ENCODE data around the gene SCNN1G. TPM values are rescaled to one million over a fixed set of nuclear protein-coding genes. Genes with fewer than 3 reads are reported as not detected.

SCNN1G gene
- total and polyA plus RNA-seq, 2 experiments from 2014 or later: not detected

- Histone ChIP-seq H3K27me3 (replicated peaks; ENCODE audit: insufficient read depth) (no peaks in the 10 kb centered on the region), H3K27ac (no peak overlapping the region), H3K9ac (no peak overlapping the region), H3K79me2 (ENCODE audit: insufficient read depth) (no peaks in the 10 kb centered on the region), H3K4me2 (ENCODE audit: unreplicated experiment) (no peak overlapping the region), H3F3A (ENCODE audit: insufficient read depth) (no peaks in the 10 kb centered on the region), H2AFZ (no peak overlapping the region), H3K9me2 (ENCODE audit: insufficient read depth) (no peaks in the 10 kb centered on the region), H3K4me1 (ENCODE audit: insufficient read depth) (no peaks in the 10 kb centered on the region), H3K9me3 (ENCODE audit: low read depth) (no peaks in the 10 kb centered on the region), H3K36me3 (ENCODE audit: low read depth) (no peaks in the 10 kb centered on the region), H3K4me3 (no peak overlapping the region), H4K20me1 (ENCODE audit: insufficient read depth) (no peaks in the 10 kb centered on the region)
- in situ Hi-C loops (cut with MboI): no loop called here
- no peak for TF ChIP-seq EZH2 (IDR thresholded peaks at IDR 0.05; ENCODE audit: insufficient read depth, poor library complexity, severe bottlenecking)
- no peak for TF ChIP-seq EZH2phosphoT487 (IDR thresholded peaks at IDR 0.05; ENCODE audit: insufficient read depth, low read depth)
- no peak for DNase-seq
- 69 to 72% methylated on average over 10 of the region's 10 CpGs for WGBS, 2 experiments (ENCODE audit: low coverage in 1 of 2, low lambda C conversion rate in 2 of 2, missing lambda C conversion rate in 2 of 2)
Measured at GRCh38 chr16:23215435-23215834, 32.9 kb downstream of the SCNN1G start.

GRCh38 chr16:23216658-23217246 is 34.2 kb downstream of the SCNN1G start:
- no peak for DNase-seq
- TF ChIP-seq EZH2 (IDR thresholded peaks at IDR 0.05; ENCODE audit: insufficient read depth, poor library complexity, severe bottlenecking) (no peak), EZH2phosphoT487 (IDR thresholded peaks at IDR 0.05; ENCODE audit: insufficient read depth, low read depth) (no peak)
- Histone ChIP-seq H3K9me2 (ENCODE audit: insufficient read depth) (no peaks in the 10 kb centered on the region), H3K9me3 (ENCODE audit: low read depth) (no peaks in the 10 kb centered on the region), H3K4me3 (no peak overlapping the region), H3F3A (ENCODE audit: insufficient read depth) (no peaks in the 10 kb centered on the region), H3K36me3 (ENCODE audit: low read depth) (no peaks in the 10 kb centered on the region), H3K27me3 (replicated peaks; ENCODE audit: insufficient read depth) (no peaks in the 10 kb centered on the region), H3K4me1 (ENCODE audit: insufficient read depth) (no peaks in the 10 kb centered on the region), H3K4me2 (ENCODE audit: unreplicated experiment) (no peak overlapping the region), H2AFZ (no peak overlapping the region), H3K79me2 (ENCODE audit: insufficient read depth) (no peaks in the 10 kb centered on the region), H3K27ac (no peak overlapping the region), H4K20me1 (ENCODE audit: insufficient read depth) (no peaks in the 10 kb centered on the region), H3K9ac (no peak overlapping the region)
- WGBS, 2 experiments (ENCODE audit: low coverage in 1 of 2, low lambda C conversion rate in 2 of 2, missing lambda C conversion rate in 2 of 2): 57 to 62% methylated on average over 4 of the region's 4 CpGs
- in situ Hi-C loops (cut with MboI): no loop called here

GRCh38 chr16:23217646-23218045 is 35.1 kb downstream of the SCNN1G start:
- H3K4me3 ChIP-seq: no peak overlapping the region
- no peak for DNase-seq
- in situ Hi-C loops (cut with MboI): no loop called here
- WGBS, 2 experiments (ENCODE audit: low coverage in 1 of 2, low lambda C conversion rate in 2 of 2, missing lambda C conversion rate in 2 of 2): 45 to 49% methylated on average over 8 of the region's 8 CpGs
- H3K4me2 ChIP-seq (ENCODE audit: unreplicated experiment): no peak overlapping the region
- no peak overlapping the region for H3K9ac ChIP-seq
- H3K27me3 ChIP-seq (replicated peaks; ENCODE audit: insufficient read depth): no peaks in the 10 kb centered on the region
- H3K4me1 ChIP-seq (ENCODE audit: insufficient read depth): no peaks in the 10 kb centered on the region
- H3K27ac ChIP-seq: no peak overlapping the region
- no peak overlapping the region for H2AFZ ChIP-seq
- no peaks in the 10 kb centered on the region for H3K36me3 ChIP-seq (ENCODE audit: low read depth)
- no peaks in the 10 kb centered on the region for H3F3A ChIP-seq (ENCODE audit: insufficient read depth)
- no peaks in the 10 kb centered on the region for H3K79me2 ChIP-seq (ENCODE audit: insufficient read depth)
- no peaks in the 10 kb centered on the region for H3K9me2 ChIP-seq (ENCODE audit: insufficient read depth)
- TF ChIP-seq EZH2 (IDR thresholded peaks at IDR 0.05; ENCODE audit: insufficient read depth, poor library complexity, severe bottlenecking): no peak
- TF ChIP-seq EZH2phosphoT487 (IDR thresholded peaks at IDR 0.05; ENCODE audit: insufficient read depth, low read depth): no peak
- H4K20me1 ChIP-seq (ENCODE audit: insufficient read depth): no peaks in the 10 kb centered on the region
- H3K9me3 ChIP-seq (ENCODE audit: low read depth): no peaks in the 10 kb centered on the region

GRCh38 chr16:23222929-23223328 is 40.4 kb downstream of the SCNN1G start:
- no peak for TF ChIP-seq EZH2phosphoT487 (IDR thresholded peaks at IDR 0.05; ENCODE audit: insufficient read depth, low read depth)
- TF ChIP-seq EZH2 (IDR thresholded peaks at IDR 0.05; ENCODE audit: insufficient read depth, poor library complexity, severe bottlenecking): no peak
- no peaks in the 10 kb centered on the region for H3K79me2 ChIP-seq (ENCODE audit: insufficient read depth)
- H3K9ac ChIP-seq: no peak overlapping the region
- H3K4me1 ChIP-seq (ENCODE audit: insufficient read depth): no peaks in the 10 kb centered on the region
- in situ Hi-C loops (cut with MboI): no loop called here
- no peaks in the 10 kb centered on the region for H3K27me3 ChIP-seq (replicated peaks; ENCODE audit: insufficient read depth)
- no peak overlapping the region for H3K27ac ChIP-seq
- no peaks in the 10 kb centered on the region for H3K9me3 ChIP-seq (ENCODE audit: low read depth)
- H3K36me3 ChIP-seq (ENCODE audit: low read depth): no peaks in the 10 kb centered on the region
- no peak overlapping the region for H2AFZ ChIP-seq
- H3F3A ChIP-seq (ENCODE audit: insufficient read depth): no peaks in the 10 kb centered on the region
- H3K9me2 ChIP-seq (ENCODE audit: insufficient read depth): no peaks in the 10 kb centered on the region
- H3K4me3 ChIP-seq: no peak overlapping the region
- H3K4me2 ChIP-seq (ENCODE audit: unreplicated experiment): no peak overlapping the region
- H4K20me1 ChIP-seq (ENCODE audit: insufficient read depth): no peaks in the 10 kb centered on the region
- DNase-seq: no peak

- Histone ChIP-seq H3K4me2 (ENCODE audit: unreplicated experiment) (no peak overlapping the region), H3K36me3 (ENCODE audit: low read depth) (no peaks in the 10 kb centered on the region), H3K4me3 (no peak overlapping the region), H2AFZ (no peak overlapping the region), H3K9me2 (ENCODE audit: insufficient read depth) (no peaks in the 10 kb centered on the region), H3K9me3 (ENCODE audit: low read depth) (no peaks in the 10 kb centered on the region), H4K20me1 (ENCODE audit: insufficient read depth) (no peaks in the 10 kb centered on the region), H3K27ac (no peak overlapping the region), H3K9ac (no peak overlapping the region), H3F3A (ENCODE audit: insufficient read depth) (no peaks in the 10 kb centered on the region), H3K27me3 (replicated peaks; ENCODE audit: insufficient read depth) (no peaks in the 10 kb centered on the region), H3K4me1 (ENCODE audit: insufficient read depth) (no peaks in the 10 kb centered on the region), H3K79me2 (ENCODE audit: insufficient read depth) (no peaks in the 10 kb centered on the region)
- TF ChIP-seq EZH2phosphoT487 (IDR thresholded peaks at IDR 0.05; ENCODE audit: insufficient read depth, low read depth): no peak
- TF ChIP-seq EZH2 (IDR thresholded peaks at IDR 0.05; ENCODE audit: insufficient read depth, poor library complexity, severe bottlenecking): no peak
- WGBS, 2 experiments (ENCODE audit: low coverage in 1 of 2, low lambda C conversion rate in 2 of 2, missing lambda C conversion rate in 2 of 2): 28 to 34% methylated on average over 8 of the region's 8 CpGs
- in situ Hi-C loops (cut with MboI): no loop called here
- no peak for DNase-seq
Measured at GRCh38 chr16:23223368-23223767, 40.8 kb downstream of the SCNN1G start.

Measured in GM23248 (cell line).